Thymus (tissue), 11 donors: ENCODE data around the gene ABCA13. TPM values are rescaled to one million over a fixed set of nuclear protein-coding genes. Genes with fewer than 3 reads are reported as not detected.

Experiments used
- DNase-seq, 9 donors: peaks; one replicate each; pipeline ENCODE4 v3.0.0-alpha.2; 2013; ENCODE audit warnings: low spot score in 9 of 9, low read depth in 6 of 9, missing footprints in 1 of 9
- H3K27ac ChIP-seq, 2 donors: one replicate each; pipeline ENCODE4 v1.5.1; 2013; ENCODE audit warnings: control low read depth in 1 of 2, low read depth in 1 of 2, low read length in 1 of 2, mild to moderate bottlenecking in 1 of 2, moderate library complexity in 1 of 2
- H3K27me3 ChIP-seq, 2 donors: one replicate each; pipeline ENCODE4 v1.5.1; 2013; ENCODE audit warnings: low read length in 1 of 2; ENCODE audit not compliant: control insufficient read depth in 2 of 2, insufficient read depth in 1 of 2
- H3K36me3 ChIP-seq, 2 donors: one replicate each; pipeline ENCODE4 v1.5.1; 2013; ENCODE audit warnings: low read length in 1 of 2, mild to moderate bottlenecking in 1 of 2, moderate library complexity in 1 of 2; ENCODE audit not compliant: control insufficient read depth in 2 of 2, insufficient read depth in 2 of 2
- H3K4me1 ChIP-seq, 2 donors: one replicate each; pipeline ENCODE4 v1.5.1; 2013; ENCODE audit warnings: low read length in 2 of 2; ENCODE audit not compliant: control insufficient read depth in 2 of 2, insufficient read depth in 2 of 2
- H3K4me3 ChIP-seq, 2 donors: one replicate each; pipeline ENCODE4 v1.5.1; 2013; ENCODE audit warnings: low read length in 2 of 2, control low read depth in 1 of 2, mild to moderate bottlenecking in 1 of 2
- H3K9me3 ChIP-seq, 2 donors: one replicate each; pipeline ENCODE4 v1.5.1; 2013; ENCODE audit warnings: low read length in 1 of 2, mild to moderate bottlenecking in 1 of 2; ENCODE audit not compliant: control insufficient read depth in 2 of 2, insufficient read depth in 1 of 2
- WGBS: extraction: QIAGEN DNeasy Blood & Tissue Kit; methylation state at CpG from one replicate; pipeline ENCODE4 v1.1.7; 2013; 5-methylcytosine and 5-hydroxymethylcytosine counted together
- polyA plus RNA-seq: library from polyadenylated mRNA; stranded (reverse); fragments of 200-250 nt; gene quantifications from one replicate; pipeline ENCODE4 v1.2.3, GENCODE V29; 2013
- total RNA-seq: library from RNA; stranded (reverse); fragments of 120-200 nt; gene quantifications from one replicate; pipeline ENCODE4 v1.2.4, GENCODE V29; 2013
- donor health status: healthy.

The ABCA13 gene
- total and polyA plus RNA-seq, 2 donors: 0.76 to 0.91 TPM

GRCh38 chr7:48505466-48505865 lies 334.2 kb downstream of the ABCA13 start:
- WGBS: 98% methylated on average over 4 of the region's 4 CpGs
- no peak for DNase-seq
- H3K36me3 ChIP-seq: no peaks in the 10 kb centered on the region
- no peaks in the 10 kb centered on the region for H3K4me1 ChIP-seq
- no peak overlapping the region for H3K4me3 ChIP-seq
- no peaks in the 10 kb centered on the region for H3K27me3 ChIP-seq
- H3K9me3 ChIP-seq: no peaks in the 10 kb centered on the region
- H3K27ac ChIP-seq: no peak overlapping the region

GRCh38 chr7:48506569-48506968 lies 335.3 kb downstream of the ABCA13 start:
- Histone ChIP-seq H3K9me3 (no peaks in the 10 kb centered on the region), H3K36me3 (no peaks in the 10 kb centered on the region), H3K27me3 (no peaks in the 10 kb centered on the region), H3K4me3 (no peak overlapping the region), H3K4me1 (no peaks in the 10 kb centered on the region), H3K27ac (no peak overlapping the region)
- WGBS: 99% methylated on average over 4 of the region's 4 CpGs
- no peak for DNase-seq

DNA sequence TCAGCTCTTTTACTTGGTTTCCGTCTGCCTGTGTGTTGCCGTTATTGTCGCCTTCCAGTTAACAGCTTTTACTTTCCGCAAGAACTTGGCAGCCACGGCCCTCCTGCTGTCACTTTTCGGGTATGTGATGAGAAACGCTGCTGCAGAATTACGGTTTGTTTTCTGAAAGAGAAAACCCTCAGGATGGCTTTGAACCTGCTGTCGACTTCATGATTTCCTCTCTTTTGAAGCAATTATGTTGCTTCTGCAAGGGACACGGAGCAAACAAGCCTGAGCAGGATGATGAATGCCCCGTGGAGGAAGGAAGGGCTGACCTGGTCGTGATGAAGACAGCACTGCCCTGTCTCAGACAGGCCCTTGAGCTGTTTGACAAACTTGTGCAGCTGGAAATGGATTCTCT lies 339.8 kb downstream of the ABCA13 start:
- H3K27me3 ChIP-seq: no peaks in the 10 kb centered on the region
- H3K36me3 ChIP-seq: no peaks in the 10 kb centered on the region
- H3K27ac ChIP-seq: no peak overlapping the region
- H3K4me1 ChIP-seq: no peaks in the 10 kb centered on the region
- H3K9me3 ChIP-seq: no peaks in the 10 kb centered on the region
- 83% methylated on average over 12 of the region's 12 CpGs for WGBS
- no peak overlapping the region for H3K4me3 ChIP-seq
- DNase-seq: peak in 1 of 9 donors; percentile 3

GRCh38 chr7:48512892-48513291 lies 341.6 kb downstream of the ABCA13 start:
- DNase-seq: no peak
- no peak overlapping the region for H3K27ac ChIP-seq
- 91% methylated on average over 6 of the region's 6 CpGs for WGBS
- H3K27me3 ChIP-seq: no peaks in the 10 kb centered on the region
- no peaks in the 10 kb centered on the region for H3K9me3 ChIP-seq
- H3K4me3 ChIP-seq: no peak overlapping the region
- no peaks in the 10 kb centered on the region for H3K4me1 ChIP-seq
- H3K36me3 ChIP-seq: no peaks in the 10 kb centered on the region

DNA sequence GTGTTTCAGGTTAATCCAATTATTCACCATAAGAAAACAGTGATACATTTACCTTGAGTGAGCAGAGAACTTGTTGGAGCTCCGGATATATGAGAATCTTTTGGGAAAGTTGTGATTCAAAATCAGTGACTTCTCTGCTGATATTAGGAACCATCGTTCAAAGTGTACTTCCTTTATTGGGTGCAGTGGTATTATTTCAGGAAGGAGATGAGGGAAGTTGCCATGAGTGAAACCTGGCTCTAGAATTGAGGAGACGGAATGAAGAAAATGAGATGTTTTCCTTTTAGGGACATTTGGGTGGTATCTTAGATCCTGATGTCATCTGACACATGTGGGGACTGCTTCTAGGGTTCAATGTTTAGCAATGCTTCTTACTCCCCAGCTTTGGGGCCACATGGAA lies 343.9 kb downstream of the ABCA13 start:
- WGBS: 65% methylated on average over 3 of the region's 3 CpGs

GRCh38 chr7:48518092-48518491 lies 346.8 kb downstream of the ABCA13 start:
- H3K4me1 ChIP-seq: no peaks in the 10 kb centered on the region
- H3K9me3 ChIP-seq: no peaks in the 10 kb centered on the region
- no peak for DNase-seq
- WGBS: 92% methylated on average over 2 of the region's 2 CpGs
- no peaks in the 10 kb centered on the region for H3K36me3 ChIP-seq
- no peaks in the 10 kb centered on the region for H3K27me3 ChIP-seq
- no peak overlapping the region for H3K27ac ChIP-seq
- H3K4me3 ChIP-seq: no peak overlapping the region

More for the DNA sequence above, 343.9 kb downstream of the ABCA13 start:
- no peaks in the 10 kb centered on the region for H3K36me3 ChIP-seq
- no peaks in the 10 kb centered on the region for H3K27me3 ChIP-seq
- no peak for DNase-seq
- no peaks in the 10 kb centered on the region for H3K4me1 ChIP-seq
- no peaks in the 10 kb centered on the region for H3K9me3 ChIP-seq
- no peak overlapping the region for H3K4me3 ChIP-seq
- H3K27ac ChIP-seq: no peak overlapping the region

DNA sequence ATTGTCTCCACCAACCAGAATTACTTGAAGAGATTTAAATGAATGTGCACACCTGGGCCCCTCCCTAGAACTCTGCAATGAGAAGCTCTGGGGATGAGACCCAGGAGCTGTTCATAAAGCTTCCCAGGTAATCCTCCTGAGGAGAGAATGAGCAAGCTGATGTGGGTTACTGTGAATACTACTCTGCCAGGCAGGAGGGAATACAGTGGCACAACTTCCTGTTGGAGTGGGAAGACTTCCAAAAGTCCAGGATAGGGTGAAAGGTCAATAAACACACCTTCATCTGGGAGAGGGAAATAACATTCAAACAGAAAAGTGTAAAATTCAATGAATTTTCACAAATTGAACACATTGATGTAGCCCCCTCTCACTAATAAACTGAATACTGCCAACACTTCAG lies 351.4 kb downstream of the ABCA13 start:
- DNase-seq: no peak
- H3K4me1 ChIP-seq: no peaks in the 10 kb centered on the region
- no peaks in the 10 kb centered on the region for H3K9me3 ChIP-seq
- no peaks in the 10 kb centered on the region for H3K27me3 ChIP-seq
- no peak overlapping the region for H3K4me3 ChIP-seq
- H3K27ac ChIP-seq: no peak overlapping the region
- H3K36me3 ChIP-seq: no peaks in the 10 kb centered on the region

DNA sequence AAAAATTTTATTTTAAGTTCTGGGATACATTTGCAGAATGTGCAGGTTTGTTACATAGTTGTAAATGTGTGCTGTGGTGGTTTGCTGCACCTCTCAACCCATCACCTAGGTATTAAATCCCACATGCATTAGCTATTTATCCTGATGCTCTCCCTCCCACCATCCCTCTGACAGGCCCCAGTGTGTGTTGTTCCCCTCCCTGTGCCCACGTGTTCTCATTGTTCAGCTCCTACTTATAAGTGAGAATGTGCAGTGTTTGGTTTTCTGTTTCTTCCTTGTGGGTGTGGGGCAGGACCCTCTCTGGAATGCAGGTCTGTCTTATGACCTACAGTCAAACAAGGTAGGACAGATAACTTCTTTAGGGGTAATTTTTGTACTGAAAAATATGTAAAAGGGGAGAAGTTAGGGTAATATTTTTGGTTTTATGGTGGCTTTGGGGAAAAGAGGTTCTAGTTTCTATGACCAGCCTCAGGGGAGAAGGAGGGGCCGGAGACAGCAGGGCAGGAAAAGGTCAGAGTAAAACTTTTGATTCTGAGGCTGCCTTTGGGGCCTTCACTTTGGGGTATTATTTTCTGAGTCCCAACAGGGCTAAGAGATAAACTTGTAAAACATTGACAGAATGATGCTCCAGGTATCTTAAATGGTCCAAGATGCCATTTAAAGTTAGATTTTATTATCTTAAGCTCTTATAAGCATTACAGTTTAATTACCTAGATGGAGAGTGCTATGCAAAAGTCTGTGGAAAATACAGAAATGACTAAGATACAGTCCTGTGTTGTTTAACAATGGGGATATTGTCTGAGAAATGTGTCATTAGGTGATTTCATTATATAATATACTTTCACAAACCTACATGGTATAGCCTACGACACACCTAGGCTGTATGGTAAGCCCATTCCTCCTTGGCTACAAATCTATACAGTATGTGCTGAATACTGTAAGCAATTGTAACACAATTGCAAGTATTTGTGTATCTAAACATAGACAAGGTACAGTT lies 354.8 kb downstream of the ABCA13 start:
- no peaks in the 10 kb centered on the region for H3K4me1 ChIP-seq
- H3K27me3 ChIP-seq: no peaks in the 10 kb centered on the region
- H3K27ac ChIP-seq: no peak overlapping the region
- 90% methylated on average over 3 of the region's 3 CpGs for WGBS
- no peaks in the 10 kb centered on the region for H3K36me3 ChIP-seq
- no peak overlapping the region for H3K4me3 ChIP-seq
- DNase-seq: no peak
- no peaks in the 10 kb centered on the region for H3K9me3 ChIP-seq

GRCh38 chr7:48528646-48529045 lies 357.4 kb downstream of the ABCA13 start:
- Histone ChIP-seq H3K27me3 (no peaks in the 10 kb centered on the region), H3K27ac (no peak overlapping the region), H3K36me3 (no peaks in the 10 kb centered on the region), H3K4me1 (no peaks in the 10 kb centered on the region), H3K9me3 (no peaks in the 10 kb centered on the region), H3K4me3 (no peak overlapping the region)
- 74% methylated on average over 1 of the region's 1 CpG for WGBS
- DNase-seq: no peak
